ENCODE results near the gene DHRS4L2. TPM values are rescaled to one million over a fixed set of nuclear protein-coding genes. Genes with fewer than 3 reads are reported as not detected.

DHRS4L2 gene
- total RNA-seq, 1 experiment from 2014 or later, result 12.0 TPM

- DNase-seq (ENCODE audit: low spot score), result no peak
Observed at GRCh38 chr14:24053548-24054323, 65.0 kb downstream of the DHRS4L2 start.

GRCh38 chr14:24054324-24054641 lies 65.6 kb downstream of the DHRS4L2 start:
- DNase-seq (ENCODE audit: low spot score), result no peak

GRCh38 chr14:24054646-24055045 lies 65.9 kb downstream of the DHRS4L2 start:
- no peak for DNase-seq (ENCODE audit: low spot score)

Other genes with a start within 250 kb of the DHRS4L2 start
- 28.8 and 40.5 TPM in 2 replicates for gene DHRS4, start 35.2 kb upstream of the DHRS4L2 start, total RNA-seq (2014; rRNA removed; shearing (Covaris generic))
- gene CARMIL3, start 63.1 kb downstream of the DHRS4L2 start, total RNA-seq (2014; rRNA removed; shearing (Covaris generic)), result 0.14 TPM in 1 of 2 replicates, not detected in the other
- not detected in 2 replicates for gene CPNE6, start 82.6 kb downstream of the DHRS4L2 start, total RNA-seq (2014; rRNA removed; shearing (Covaris generic))
- 14.3 and 16.0 TPM in 2 replicates for gene PCK2, start 105.4 kb downstream of the DHRS4L2 start, total RNA-seq (2014; rRNA removed; shearing (Covaris generic))
- gene DCAF11, start 125.8 kb downstream of the DHRS4L2 start, total RNA-seq (2014; rRNA removed; shearing (Covaris generic)), result 53.4 and 78.4 TPM in 2 replicates
- gene NRL, start 126.0 kb downstream of the DHRS4L2 start, total RNA-seq (2014; rRNA removed; shearing (Covaris generic)), result 1.0 and 1.6 TPM in 2 replicates
- not detected in 2 replicates for gene FITM1, start 141.7 kb downstream of the DHRS4L2 start, total RNA-seq (2014; rRNA removed; shearing (Covaris generic))
- gene PSME1, start 147.3 kb downstream of the DHRS4L2 start, total RNA-seq (2014; rRNA removed; shearing (Covaris generic)), result 584 and 638 TPM in 2 replicates
- 26.7 and 38.1 TPM in 2 replicates for gene EMC9, start 152.7 kb downstream of the DHRS4L2 start, total RNA-seq (2014; rRNA removed; shearing (Covaris generic))
- 346 and 383 TPM in 2 replicates for gene PSME2, start 157.7 kb downstream of the DHRS4L2 start, total RNA-seq (2014; rRNA removed; shearing (Covaris generic))
- 44.3 and 107 TPM in 2 replicates for gene RNF31, start 158.6 kb downstream of the DHRS4L2 start, total RNA-seq (2014; rRNA removed; shearing (Covaris generic))
- 75.0 and 84.3 TPM in 2 replicates for gene IRF9, start 172.3 kb downstream of the DHRS4L2 start, total RNA-seq (2014; rRNA removed; shearing (Covaris generic))
- gene REC8, start 183.2 kb downstream of the DHRS4L2 start, total RNA-seq (2014; rRNA removed; shearing (Covaris generic)), result 0.14 and 0.54 TPM in 2 replicates
- 42.7 and 49.3 TPM in 2 replicates for gene IPO4, start 199.9 kb downstream of the DHRS4L2 start, total RNA-seq (2014; rRNA removed; shearing (Covaris generic))
- 96.0 and 96.4 TPM in 2 replicates for gene TM9SF1, start 206.5 kb downstream of the DHRS4L2 start, total RNA-seq (2014; rRNA removed; shearing (Covaris generic))
- gene TSSK4, start 216.8 kb downstream of the DHRS4L2 start, total RNA-seq (2014; rRNA removed; shearing (Covaris generic)), result not detected in 2 replicates
- 61.1 and 66.9 TPM in 2 replicates for gene CHMP4A, start 224.6 kb downstream of the DHRS4L2 start, total RNA-seq (2014; rRNA removed; shearing (Covaris generic))
- gene MDP1, start 227.1 kb downstream of the DHRS4L2 start, total RNA-seq (2014; rRNA removed; shearing (Covaris generic)), result 35.6 and 36.7 TPM in 2 replicates
- gene NEDD8, start 243.4 kb downstream of the DHRS4L2 start, total RNA-seq (2014; rRNA removed; shearing (Covaris generic)), result 314 and 338 TPM in 2 replicates
- gene GMPR2, start 244.0 kb downstream of the DHRS4L2 start, total RNA-seq (2014; rRNA removed; shearing (Covaris generic)), result 78.4 and 98.2 TPM in 2 replicates

Measured in H4 (cell line).